SK-N-MC (cell line): ENCODE results near the gene ABT1.

Source experiments
- FOXP2 ChIP-seq: optimal IDR thresholded peaks from 2 replicates; pipeline ENCODE3; 2011; ENCODE audit warnings: mild to moderate bottlenecking, moderate library complexity; ENCODE audit not compliant: insufficient read depth; ENCODE audit errors: extremely low read length, control extremely low read depth
- POLR2AphosphoS5 ChIP-seq: IDR thresholded peaks from 2 replicates; pipeline ENCODE4 v1.6.1; 2012; ENCODE audit warnings: mild to moderate bottlenecking, low read depth, low read length, borderline replicate concordance

GRCh38 chr6:26623339-26623859, 26.6 kb downstream of the ABT1 start:
- TF ChIP-seq POLR2AphosphoS5: no peak
- no peak for TF ChIP-seq FOXP2
